Stimulated activated naive CD8-positive, alpha-beta T cell treated with anti-CD3 and anti-CD28 coated beads, Interleukin-15, amount 100 ng/mL, for 72 hours (primary cell): Measurements from ENCODE around the gene CBR4.
"Not testable (repeated sequence)": the region's sequence is repeated elsewhere in the genome, so short reads cannot be mapped to it uniquely, and the experiment has no call there.

Experiments used
- ATAC-seq: fragments of 150-1000 bp; cut with Tn5 transposase; 2 replicates; pipeline ENCODE4 v1.10.0; 2021; ENCODE audit warnings: mild to moderate bottlenecking, moderate library complexity
- DNase-seq, 2 donors: peaks; one replicate each; pipeline ENCODE4 v3.0.0; 2021 to 2022
- H3K27ac Mint-ChIP-seq, 2 donors: one replicate each; pipeline ENCODE4 v1.8.0; 2022; ENCODE audit warnings: mild to moderate bottlenecking in 2 of 2, mixed read lengths in 2 of 2, moderate library complexity in 2 of 2
- H3K27me3 Mint-ChIP-seq: one replicate; pipeline ENCODE4 v1.8.0; 2022; ENCODE audit warnings: mixed read lengths
- H3K4me1 Mint-ChIP-seq: one replicate; pipeline ENCODE4 v1.8.0; 2022; ENCODE audit warnings: mild to moderate bottlenecking, mixed read lengths
- H3K4me3 Mint-ChIP-seq, 2 donors: one replicate each; pipeline ENCODE4 v1.8.0; 2022; ENCODE audit warnings: mild to moderate bottlenecking in 2 of 2, mixed read lengths in 2 of 2, moderate library complexity in 1 of 2
- H3K9me3 Mint-ChIP-seq, 2 donors: one replicate each; pipeline ENCODE4 v1.8.0; 2022; ENCODE audit warnings: mixed read lengths in 2 of 2

The CBR4 gene

GRCh38 chr4:169014586-169014985 lies 4.5 kb upstream of the CBR4 start:
- ATAC-seq, result no peak
- H3K4me3 Mint-ChIP-seq, result no peak overlapping the region
- no peak overlapping the region for H3K27ac Mint-ChIP-seq
- no peaks in the 10 kb centered on the region for H3K27me3 Mint-ChIP-seq
- no peak for DNase-seq
- no peaks in the 10 kb centered on the region for H3K9me3 Mint-ChIP-seq
- H3K4me1 Mint-ChIP-seq, result peaks cover 8% of the 10 kb centered on the region

- DNase-seq, result no peak
- ATAC-seq, result no peak
- no peaks in the 10 kb centered on the region for H3K9me3 Mint-ChIP-seq
- no peak overlapping the region for H3K4me3 Mint-ChIP-seq
- H3K27ac Mint-ChIP-seq, result no peak overlapping the region
- peaks cover 20% of the 10 kb centered on the region for H3K4me1 Mint-ChIP-seq
- H3K27me3 Mint-ChIP-seq, result no peaks in the 10 kb centered on the region
These were observed 3.3 kb upstream of the CBR4 start for GRCh38 chr4:169013396-169013795.

- peaks cover 27% of the 10 kb centered on the region for H3K4me1 Mint-ChIP-seq
- H3K9me3 Mint-ChIP-seq, result no peaks in the 10 kb centered on the region
- DNase-seq (no peak), ATAC-seq (no peak)
- no peak overlapping the region for H3K4me3 Mint-ChIP-seq
- no peak overlapping the region for H3K27ac Mint-ChIP-seq
- no peaks in the 10 kb centered on the region for H3K27me3 Mint-ChIP-seq
These were observed 2.0 kb upstream of the CBR4 start for GRCh38 chr4:169012049-169012448.

- H3K27me3 Mint-ChIP-seq, result no peaks in the 10 kb centered on the region
- DNase-seq (peak; percentile 58 to 65), ATAC-seq (peak; percentile 67)
- H3K9me3 Mint-ChIP-seq, result no peaks in the 10 kb centered on the region
- peaks cover 31% of the 10 kb centered on the region for H3K4me1 Mint-ChIP-seq
- H3K27ac Mint-ChIP-seq, result peak overlapping the region; percentile 97 to 99
- H3K4me3 Mint-ChIP-seq, result peak overlapping the region; percentile 94 to 97
These were observed 550 bp downstream of the CBR4 start for GRCh38 chr4:169009286-169010124.

GRCh38 chr4:169005453-169006099 lies 4.5 kb downstream of the CBR4 start:
- Mint-ChIP-seq H3K27ac (no peak overlapping the region), H3K4me1 (peaks cover 30% of the 10 kb centered on the region)

DNA sequence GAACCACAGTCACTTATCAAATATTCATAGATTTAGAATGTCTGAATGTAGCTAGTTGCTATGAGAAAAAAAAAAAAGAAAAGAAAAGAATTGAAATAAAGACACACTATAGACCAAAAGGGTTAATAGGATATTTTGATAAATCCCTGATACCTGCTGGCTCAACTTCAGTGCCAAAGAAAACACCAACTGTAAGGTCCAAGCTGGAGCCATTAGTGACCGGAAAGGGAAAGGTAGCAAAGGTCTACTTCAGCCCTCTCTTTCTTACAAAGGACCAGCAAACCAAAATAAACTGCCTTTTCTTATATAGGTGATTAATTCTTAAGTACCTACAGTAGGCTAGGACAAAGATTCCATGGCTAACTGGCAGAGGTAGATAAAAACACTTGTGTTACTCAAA lies 9.7 kb downstream of the CBR4 start:
- Mint-ChIP-seq H3K27ac (no peak overlapping the region), H3K4me3 (no peak overlapping the region), H3K9me3 (no peaks in the 10 kb centered on the region), H3K27me3 (no peaks in the 10 kb centered on the region), H3K4me1 (peaks cover 7% of the 10 kb centered on the region)
- no peak for DNase-seq
- ATAC-seq, result no peak

More at GRCh38 chr4:169005453-169006099, 4.5 kb downstream of the CBR4 start:
- ATAC-seq (no peak), DNase-seq (no peak)
- H3K27me3 Mint-ChIP-seq, result no peaks in the 10 kb centered on the region
- no peak overlapping the region for H3K4me3 Mint-ChIP-seq
- no peaks in the 10 kb centered on the region for H3K9me3 Mint-ChIP-seq

- peaks cover 7% of the 10 kb centered on the region for H3K4me1 Mint-ChIP-seq
- no peaks in the 10 kb centered on the region for H3K9me3 Mint-ChIP-seq
- DNase-seq (no peak), ATAC-seq (no peak)
- H3K27me3 Mint-ChIP-seq, result no peaks in the 10 kb centered on the region
- H3K27ac Mint-ChIP-seq, result no peak overlapping the region
- no peak overlapping the region for H3K4me3 Mint-ChIP-seq
These were observed 10.2 kb downstream of the CBR4 start for GRCh38 chr4:168999809-169000208.

GRCh38 chr4:168998596-168998995 lies 11.5 kb downstream of the CBR4 start:
- no peaks in the 10 kb centered on the region for H3K27me3 Mint-ChIP-seq
- H3K9me3 Mint-ChIP-seq, result no peaks in the 10 kb centered on the region
- no peak overlapping the region for H3K27ac Mint-ChIP-seq
- no peak overlapping the region for H3K4me3 Mint-ChIP-seq
- ATAC-seq, result no peak
- H3K4me1 Mint-ChIP-seq, result peaks cover 7% of the 10 kb centered on the region
- no peak for DNase-seq

DNA sequence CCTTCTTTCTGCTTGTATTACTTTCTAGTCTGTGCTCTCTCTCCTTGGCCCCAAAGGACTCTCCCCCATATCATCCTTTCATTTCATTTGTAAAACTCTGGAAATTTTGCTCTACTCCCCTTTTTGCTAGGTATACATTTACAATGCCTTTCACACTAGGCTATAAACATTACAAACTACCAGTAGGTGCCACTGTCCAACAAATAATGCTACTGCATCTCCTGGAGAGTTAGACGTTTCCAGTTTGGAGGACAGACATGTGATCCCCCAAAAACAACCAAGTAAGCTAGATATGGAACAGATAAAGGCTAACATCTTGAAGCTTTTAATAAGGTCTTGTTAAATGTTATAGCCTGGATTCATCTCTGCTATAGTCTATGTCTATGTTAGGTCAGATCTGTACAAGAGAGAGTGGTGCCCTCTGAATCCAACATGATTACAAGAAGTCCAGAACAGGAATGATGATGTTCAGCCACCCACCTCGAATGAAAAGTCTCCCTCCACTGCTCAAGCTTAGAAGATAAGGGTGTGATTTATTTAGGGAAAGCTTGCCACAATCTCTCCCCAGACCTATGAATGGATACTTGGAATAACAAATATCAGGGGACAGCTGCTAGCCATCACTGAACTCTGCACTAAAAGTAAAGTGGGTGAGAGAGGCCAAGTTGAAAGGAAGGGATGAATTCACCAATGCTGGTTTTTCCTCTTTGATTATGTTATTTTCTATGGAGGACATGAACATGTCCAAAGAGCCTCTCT lies 14.3 kb downstream of the CBR4 start:
- DNase-seq, result no peak
- peak overlapping the region in 1 of 2 donors; percentile 10 for H3K27ac Mint-ChIP-seq

GRCh38 chr4:168994958-168995357 lies 15.1 kb downstream of the CBR4 start:
- H3K4me1 Mint-ChIP-seq, result no peaks in the 10 kb centered on the region
- no peak overlapping the region for H3K4me3 Mint-ChIP-seq
- H3K27me3 Mint-ChIP-seq, result no peaks in the 10 kb centered on the region
- peak overlapping the region in 1 of 2 donors; percentile 48 for H3K27ac Mint-ChIP-seq
- no peak for ATAC-seq
- H3K9me3 Mint-ChIP-seq, result no peaks in the 10 kb centered on the region
- DNase-seq, result no peak

More for the DNA sequence above, 14.3 kb downstream of the CBR4 start:
- Mint-ChIP-seq H3K9me3 (no peaks in the 10 kb centered on the region), H3K27me3 (no peaks in the 10 kb centered on the region), H3K4me1 (no peaks in the 10 kb centered on the region), H3K4me3 (no peak overlapping the region)
- ATAC-seq, result no peak

GRCh38 chr4:168993714-168994510 lies 16.1 kb downstream of the CBR4 start:
- no peak for ATAC-seq
- no peak for DNase-seq
- Mint-ChIP-seq H3K27me3 (no peaks in the 10 kb centered on the region), H3K4me3 (no peak overlapping the region), H3K9me3 (no peaks in the 10 kb centered on the region), H3K4me1 (no peaks in the 10 kb centered on the region), H3K27ac (no peak overlapping the region)

- ATAC-seq, result not testable (repeated sequence)
- peak overlapping the region in 1 of 2 donors; percentile 14 for H3K27ac Mint-ChIP-seq
These were observed 17.0 kb downstream of the CBR4 start for GRCh38 chr4:168992952-168993482.

DNA sequence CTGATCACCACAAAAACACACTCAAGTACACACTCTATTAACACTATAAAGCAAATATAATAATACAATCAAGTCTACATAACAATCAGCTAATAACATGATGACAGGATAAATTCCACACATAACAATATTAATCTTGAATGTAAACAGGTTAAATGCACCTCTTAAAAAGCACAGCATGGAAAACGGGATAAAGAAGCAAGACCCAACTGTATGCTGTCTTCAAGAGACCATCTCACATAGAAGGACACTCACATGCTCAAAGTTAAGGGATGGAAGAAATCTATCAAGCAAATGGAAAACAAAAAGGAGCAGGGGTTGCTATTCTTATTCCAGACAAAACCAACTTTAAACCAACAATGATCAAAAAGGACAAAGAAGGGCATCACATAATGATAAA lies 28.1 kb downstream of the CBR4 start:
- Mint-ChIP-seq H3K9me3 (peaks cover 22 to 32% of the 10 kb centered on the region in 2 donors), H3K27me3 (no peaks in the 10 kb centered on the region), H3K4me1 (no peaks in the 10 kb centered on the region), H3K27ac (peak overlapping the region in 1 of 2 donors; percentile 83), H3K4me3 (no peak overlapping the region)
- DNase-seq, result no peak
- ATAC-seq, result no peak

More at GRCh38 chr4:168992952-168993482, 17.0 kb downstream of the CBR4 start:
- not testable (repeated sequence) for H3K27me3 Mint-ChIP-seq, H3K9me3 Mint-ChIP-seq, DNase-seq, H3K4me3 Mint-ChIP-seq, H3K4me1 Mint-ChIP-seq

DNA sequence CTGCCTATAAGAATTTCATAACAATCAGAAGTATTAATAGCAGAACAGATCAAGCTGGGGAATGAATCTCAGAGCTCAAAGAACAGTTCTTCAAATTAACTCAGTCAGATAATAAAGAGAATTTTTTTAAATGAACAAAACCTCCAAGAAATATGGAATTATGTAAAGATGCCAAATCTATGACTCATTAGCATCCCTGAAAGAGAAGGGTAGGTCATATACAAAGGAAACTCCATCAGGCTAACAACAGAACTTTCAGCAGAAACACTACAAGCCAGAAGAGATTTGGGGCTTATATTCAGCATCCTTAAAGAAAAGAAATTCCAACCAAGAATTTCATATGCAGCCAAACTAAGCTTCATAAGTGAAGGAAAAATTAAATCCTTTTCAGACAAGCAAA lies 28.6 kb downstream of the CBR4 start:
- no peaks in the 10 kb centered on the region for H3K4me1 Mint-ChIP-seq
- H3K9me3 Mint-ChIP-seq, result peaks cover 22 to 32% of the 10 kb centered on the region in 2 donors
- ATAC-seq (no peak), DNase-seq (no peak)
- no peak overlapping the region for H3K4me3 Mint-ChIP-seq
- H3K27ac Mint-ChIP-seq, result no peak overlapping the region
- no peaks in the 10 kb centered on the region for H3K27me3 Mint-ChIP-seq

GRCh38 chr4:168979338-168979737 lies 30.7 kb downstream of the CBR4 start:
- no peak for ATAC-seq
- DNase-seq, result no peak
- no peaks in the 10 kb centered on the region for H3K4me1 Mint-ChIP-seq
- no peaks in the 10 kb centered on the region for H3K27me3 Mint-ChIP-seq
- H3K4me3 Mint-ChIP-seq, result no peak overlapping the region
- H3K9me3 Mint-ChIP-seq, result peaks cover 24 to 29% of the 10 kb centered on the region in 2 donors
- no peak overlapping the region for H3K27ac Mint-ChIP-seq
